HepG2 (cell line): ENCODE measurements around the gene RPS5. TPM values are rescaled to one million over a fixed set of nuclear protein-coding genes. Genes with fewer than 3 reads are reported as not detected.
A peak's percentile ranks its signal among the peaks of the same experiment; 100 is the strongest.

Source experiments
- ATAC-seq: fragments of 200-7000 bp; cut with Tn5 transposase; 3 replicates; pipeline ENCODE4 v1.9.1; 2020; ENCODE audit warnings: mild to moderate bottlenecking, moderate library complexity
- BruUV-seq: library from RNA; stranded (reverse); fragments of 400-500 nt; replicated peaks from 2 replicates; lab custom pipeline; 2021; lab: Mats Ljungman, UMichigan
- CTCF ChIA-PET: fragments of 300-600 bp; formaldehyde crosslinking; extraction: SDS; loops from one replicate; lab custom pipeline; 2021; ENCODE audit warnings: low total read pairs, inconsistent platforms, low intra/inter-chr PET ratio; lab: Yijun Ruan, JAX
- POLR2A ChIA-PET: fragments of 350-600 bp; sonication (Branson Sonifier 250); formaldehyde crosslinking; loops from one replicate; lab custom pipeline; 2020; ENCODE audit warnings: antibody characterized with exemption, inconsistent platforms; lab: Yijun Ruan, JAX
- DNase-seq: peaks from one replicate; pipeline ENCODE4 v3.0.0-alpha.2; 2015; ENCODE audit warnings: low spot score
- FAIRE-seq: peaks from 3 replicates; lab custom pipeline; 2011; peaks lifted over from hg19 to GRCh38; lab: Jason Lieb, UNC
- H2AFZ ChIP-seq: one replicate; pipeline ENCODE4 v1.6.1; 2011; ENCODE audit warnings: low read length, inconsistent platforms
- H3K27ac ChIP-seq: fragments of 300-600 bp; 3 replicates; pipeline ENCODE4 v1.8.0; 2011; ENCODE audit warnings: mixed run types, mild to moderate bottlenecking, mixed read lengths, low read length, inconsistent platforms; ENCODE audit not compliant: insufficient read depth; ENCODE audit errors: extremely low read length
- H3K27me3 ChIP-seq, 2 experiments: fragments of 200-600 bp in 1 of 2; 2 replicates in 1 of 2; 3 replicates in 1 of 2; pipeline versions ENCODE4 v1.6.0 to v1.8.0; 2011; ENCODE audit warnings: low read length in 2 of 2, mild to moderate bottlenecking in 2 of 2, moderate library complexity in 2 of 2, inconsistent platforms in 1 of 2; ENCODE audit not compliant: insufficient read depth in 2 of 2, control insufficient read depth in 1 of 2
- H3K36me3 ChIP-seq, 2 experiments: fragments of 200-600 bp in 1 of 2; replicated peaks in 1 of 2; 2 replicates in 1 of 2; 3 replicates in 1 of 2; pipeline versions ENCODE4 v1.5.1 to v1.8.0; 2011; ENCODE audit warnings: low read length in 2 of 2, inconsistent platforms in 1 of 2; ENCODE audit not compliant: insufficient read depth in 2 of 2, control insufficient read depth in 1 of 2
- H3K4me1 ChIP-seq: 2 replicates; pipeline ENCODE4 v1.5.1; 2012; ENCODE audit warnings: low read length, inconsistent platforms; ENCODE audit not compliant: insufficient read depth
- H3K4me2 ChIP-seq: 2 replicates; pipeline ENCODE4 v1.6.0; 2011; ENCODE audit warnings: low read depth, low read length, inconsistent platforms
- H3K4me3 ChIP-seq, 3 experiments: fragments of 200-600 bp in 1 of 3; sonication (generic), shearing (Covaris generic) in 1 of 3; replicated peaks in 1 of 3; 2 replicates each; pipeline ENCODE4 v1.5.1; 2011 to 2016; ENCODE audit warnings: low read length in 3 of 3, inconsistent platforms in 2 of 3, low read depth in 2 of 3, mild to moderate bottlenecking in 2 of 3, control low read depth in 1 of 3, mixed read lengths in 1 of 3; ENCODE audit not compliant: insufficient read depth in 1 of 3
- H3K79me2 ChIP-seq: one replicate; pipeline ENCODE4 v1.6.1; 2011; ENCODE audit warnings: low read length, inconsistent platforms; ENCODE audit not compliant: insufficient read depth
- H3K9ac ChIP-seq: 2 replicates; pipeline ENCODE4 v1.6.0; 2011; ENCODE audit warnings: mild to moderate bottlenecking, low read depth, low read length, inconsistent platforms; ENCODE audit not compliant: insufficient read depth
- H3K9me3 ChIP-seq: 2 replicates; pipeline ENCODE4 v1.5.1; 2012; ENCODE audit warnings: mild to moderate bottlenecking, low read length
- H4K20me1 ChIP-seq: 2 replicates; pipeline ENCODE4 v1.6.0; 2011; ENCODE audit warnings: inconsistent platforms, mild to moderate bottlenecking, low read length, moderate library complexity; ENCODE audit not compliant: insufficient read depth
- ARHGAP35 ChIP-seq: sonication (generic); formaldehyde crosslinking; IDR thresholded peaks from 2 replicates; pipeline ENCODE4 v1.9.0; 2022; ENCODE audit warnings: mild to moderate bottlenecking, inconsistent platforms, moderate library complexity, missing genetic modification reagents, borderline replicate concordance
- CTCF ChIP-seq: sonication (generic); formaldehyde crosslinking; IDR thresholded peaks from 2 replicates; pipeline ENCODE4 v1.5.0; 2020; ENCODE audit warnings: mild to moderate bottlenecking, missing genetic modification reagents, moderate library complexity
- FOXA1 ChIP-seq, 2 experiments: fragments of 450-650 bp in 1 of 2; sonication (generic) in 1 of 2; formaldehyde crosslinking in 1 of 2; IDR thresholded peaks; 2 replicates each; pipeline versions ENCODE4 v1.4.0 to v1.6.1; 2016 to 2020; ENCODE audit warnings: missing genetic modification reagents in 1 of 2
- PATZ1 ChIP-seq: sonication (generic); formaldehyde crosslinking; IDR thresholded peaks from 2 replicates; pipeline ENCODE4 v1.4.0; 2020; ENCODE audit warnings: missing genetic modification reagents
- RAD21 ChIP-seq: fragments of 450-650 bp; formaldehyde crosslinking; IDR thresholded peaks from 2 replicates; pipeline ENCODE4 v1.5.0; 2020; ENCODE audit warnings: mild to moderate bottlenecking
- RARA ChIP-seq: IDR thresholded peaks from 2 replicates; pipeline ENCODE4 v1.6.1; 2016; ENCODE audit warnings: missing genetic modification reagents, missing compliant biosample characterization
- RXRA ChIP-seq: sonication (generic); formaldehyde crosslinking; IDR thresholded peaks from 2 replicates; pipeline ENCODE4 v1.5.1; 2020; ENCODE audit warnings: missing genetic modification reagents
- RXRB ChIP-seq: IDR thresholded peaks from 2 replicates; pipeline ENCODE4 v1.6.1; 2016; ENCODE audit warnings: borderline replicate concordance, missing genetic modification reagents, missing compliant biosample characterization
- SAP130 ChIP-seq: IDR thresholded peaks from 2 replicates; pipeline ENCODE4 v1.6.1; 2016; ENCODE audit warnings: low read depth
- SRY ChIP-seq: sonication (generic); formaldehyde crosslinking; IDR thresholded peaks from 2 replicates; pipeline ENCODE4 v1.8.0; 2022; ENCODE audit warnings: mild to moderate bottlenecking, missing genetic modification reagents
- THAP11 ChIP-seq: IDR thresholded peaks from 2 replicates; pipeline ENCODE4 v1.6.1; 2016; ENCODE audit warnings: missing biosample characterization, missing genetic modification reagents
- TOPORS ChIP-seq: sonication (generic); formaldehyde crosslinking; IDR thresholded peaks from 2 replicates; pipeline ENCODE4 v1.8.0; 2023; ENCODE audit warnings: mild to moderate bottlenecking, missing genetic modification reagents
- ZMAT5 ChIP-seq: sonication (generic); formaldehyde crosslinking; IDR thresholded peaks from 2 replicates; pipeline ENCODE4 v1.5.0; 2020; ENCODE audit warnings: mild to moderate bottlenecking, low read depth, missing genetic modification reagents, borderline replicate concordance
- ZNF3 ChIP-seq: IDR thresholded peaks from 2 replicates; pipeline ENCODE4 v1.7.0; 2017; ENCODE audit warnings: inconsistent platforms
- ZNF335 ChIP-seq: sonication (generic); formaldehyde crosslinking; IDR thresholded peaks from 2 replicates; pipeline ENCODE4 v1.4.0; 2020; ENCODE audit warnings: missing genetic modification reagents
- ZNF740 ChIP-seq: sonication (generic); formaldehyde crosslinking; IDR thresholded peaks from 2 replicates; pipeline ENCODE4 v1.4.0; 2020; ENCODE audit warnings: missing genetic modification reagents
- WGBS: methylation state at CpG from one replicate; pipeline ENCODE4 v1.1.6; 2017; ENCODE audit warnings: low lambda C conversion rate; 5-methylcytosine and 5-hydroxymethylcytosine counted together
- in situ Hi-C: cut with HindIII; loops from 2 replicates; pipeline ENCODE4 v1.10.0; 2017; ENCODE audit warnings: low pct_unique_long_range_greater_than_20kb; ENCODE audit not compliant: extremely low pct_ligation_motif_present
- intact Hi-C: fragments of 100-400 bp; cut with micrococcal nuclease; formaldehyde crosslinking; loops from one replicate; pipeline ENCODE4 v1.10.0; 2022; ENCODE audit not compliant: unreplicated experiment
- polyA plus RNA-seq, 8 experiments: library from polyadenylated mRNA; depleted of rRNA in 3 of 8; stranded (reverse) in 7 of 8; unstranded in 1 of 8; fragments of >200 nt; fragmentation: Illumina TruSeq in 4 of 8; extraction: Trizol in 4 of 8; gene quantifications; 2 replicates each; pipeline versions ENCODE4 v1.2.1 to v1.2.3, GENCODE V29; 2011 to 2016; ENCODE audit warnings: low read depth in 4 of 8, missing spikeins in 1 of 8, mixed read lengths in 1 of 8; ENCODE audit not compliant: insufficient read depth in 1 of 8
- total RNA-seq, 5 experiments: library from RNA; depleted of rRNA; stranded (reverse); fragments of >200 nt; fragmentation: Illumina TruSeq; extraction: Trizol; gene quantifications; 2 replicates each; pipeline ENCODE4 v1.2.3, GENCODE V29; 2016; ENCODE audit warnings: low read depth in 1 of 5

RPS5 gene
- total and polyA plus RNA-seq, 2 of the 13 experiments (the other 11 are each of a cell fraction or from before 2014, with no cell fraction given): 1,544 to 4,408 TPM

GRCh38 chr19:58372311-58373133, 14.5 kb upstream of the RPS5 start:
- intact Hi-C loops: loop anchor here (2.0 kb wide), 1 partner anchor 46 kb away; the partner anchor contains the start of gene ZSCAN22
- CTCF ChIA-PET: interaction anchor here (2.3 kb wide), 1 partner anchor 43 kb away, joined by 11 read pairs; no protein-coding TSS in a partner anchor
- peak; percentile 63 for FAIRE-seq
- TF ChIP-seq SRY (CRISPR knock-in tag): no peak
- no peak for TF ChIP-seq FOXA1 (IDR thresholded peaks at IDR 0.05)
- peak; percentile 52 for TF ChIP-seq FOXA1 (CRISPR knock-in tag; IDR thresholded peaks at IDR 0.05)
- TF ChIP-seq RARA (CRISPR knock-in tag): peak; percentile 19; the same call in 1 of the 2 replicates
- TF ChIP-seq RXRB: peak; percentile 72
- no peak for TF ChIP-seq ARHGAP35
- TF ChIP-seq SAP130 (CRISPR knock-in tag): peak; percentile 31; the same call in 1 of the 2 replicates
- TF ChIP-seq ZNF740 (CRISPR knock-in tag): no peak
- TF ChIP-seq ZMAT5 (CRISPR knock-in tag): no peak
- TF ChIP-seq THAP11 (CRISPR knock-in tag): 0 out of 2 replicates have a peak, but pooled peaks have one; percentile 23
- TF ChIP-seq RXRA (CRISPR knock-in tag): peak; percentile 26; the same call in 1 of the 2 replicates
- peak; percentile 49 for TF ChIP-seq CTCF
- TF ChIP-seq TOPORS (CRISPR knock-in tag): no peak
- TF ChIP-seq RAD21 (CRISPR knock-in tag): 0 out of 2 replicates have a peak, but pooled peaks have one; percentile 25
- TF ChIP-seq PATZ1: peak; percentile 67
- TF ChIP-seq ZNF335 (CRISPR knock-in tag): 0 out of 2 replicates have a peak, but pooled peaks have one; percentile 47
- no peak for TF ChIP-seq ZNF3

More at GRCh38 chr19:58372311-58373133, 14.5 kb upstream of the RPS5 start:
- in situ Hi-C loops: no loop called here
- ATAC-seq: peak; percentile 54
- H3K9me3 ChIP-seq: no peaks in the 10 kb centered on the region
- no peaks in the 10 kb centered on the region for H3K27me3 ChIP-seq
- no peak overlapping the region for H3K27ac ChIP-seq
- H3K9ac ChIP-seq: no peak overlapping the region
- POLR2A ChIA-PET: interaction anchor here (2.0 kb wide), 1 partner anchor 10 kb away, joined by 11 read pairs; the partner anchor contains the start of gene ZNF497
- H3K36me3 ChIP-seq: no peaks in the 10 kb centered on the region
- no peak overlapping the region for H2AFZ ChIP-seq
- no peak overlapping the region for H3K4me3 ChIP-seq
- H4K20me1 ChIP-seq: no peaks in the 10 kb centered on the region
- H3K79me2 ChIP-seq: no peaks in the 10 kb centered on the region
- BruUV-seq: no TSS peak
- H3K4me2 ChIP-seq: peak overlapping the region; percentile 29; the same call in 1 of the 2 replicates
- peaks cover 9% of the 10 kb centered on the region for H3K4me1 ChIP-seq
- WGBS: 30% methylated on average over 14 of the region's 15 CpGs
- no peak for DNase-seq
